OCI-LY1 (cell line): ENCODE results near the gene LRMDA.

Experiments
- H2AFZ ChIP-seq: fragments of 200-600 bp; sonication (generic), shearing (Covaris generic); 2 replicates; pipeline ENCODE4 v1.6.0; 2014; ENCODE audit warnings: antibody characterized with exemption, mild to moderate bottlenecking, low read length
- H3F3A ChIP-seq: fragments of 200-600 bp; sonication (generic), shearing (Covaris generic); 2 replicates; pipeline ENCODE4 v1.6.0; 2014; ENCODE audit warnings: mild to moderate bottlenecking, antibody characterized with exemption, low read length, moderate library complexity; ENCODE audit not compliant: insufficient read depth
- H3K27ac ChIP-seq: fragments of 200-600 bp; sonication (generic); 2 replicates; pipeline ENCODE4 v1.5.1; 2014; ENCODE audit warnings: low read length, mixed run types, mild to moderate bottlenecking, low read depth; ENCODE audit not compliant: poor library complexity, severe bottlenecking
- H3K27me3 ChIP-seq: fragments of 200-600 bp; sonication (generic); 2 replicates; pipeline ENCODE4 v1.6.0; 2014; ENCODE audit warnings: antibody characterized with exemption, mild to moderate bottlenecking, low read length, moderate library complexity; ENCODE audit not compliant: insufficient read depth
- H3K36me3 ChIP-seq: fragments of 200-600 bp; sonication (generic); 2 replicates; pipeline ENCODE4 v1.6.1; 2014; ENCODE audit warnings: mild to moderate bottlenecking, antibody characterized with exemption, low read length, moderate library complexity, mixed read lengths; ENCODE audit not compliant: insufficient read depth
- H3K4me1 ChIP-seq: fragments of 200-600 bp; sonication (generic); 2 replicates; pipeline ENCODE4 v1.5.1; 2014; ENCODE audit warnings: mild to moderate bottlenecking, low read length, moderate library complexity; ENCODE audit not compliant: insufficient read depth, severe bottlenecking
- H3K4me2 ChIP-seq: fragments of 200-600 bp; sonication (generic), shearing (Covaris generic); 2 replicates; pipeline ENCODE4 v1.6.1; 2014; ENCODE audit warnings: low read length
- H3K4me3 ChIP-seq: fragments of 200-600 bp; sonication (generic); 2 replicates; pipeline ENCODE4 v1.5.1; 2014; ENCODE audit warnings: low read length, low read depth, mild to moderate bottlenecking, mixed read lengths; ENCODE audit not compliant: poor library complexity, severe bottlenecking
- H3K79me2 ChIP-seq: fragments of 200-600 bp; shearing (Covaris generic); 2 replicates; pipeline ENCODE4 v1.6.1; 2016; ENCODE audit warnings: mixed run types, low read length, mixed read lengths; ENCODE audit not compliant: insufficient read depth
- H3K9ac ChIP-seq: fragments of 200-600 bp; sonication (generic), shearing (Covaris generic); 2 replicates; pipeline ENCODE4 v1.6.1; 2014; ENCODE audit warnings: mild to moderate bottlenecking, low read length, mixed read lengths
- H3K9me2 ChIP-seq: fragments of 200-600 bp; sonication (generic), shearing (Covaris generic); 2 replicates; pipeline ENCODE4 v1.6.1; 2014; ENCODE audit warnings: low read depth, mild to moderate bottlenecking, low read length, mixed read lengths
- H3K9me3 ChIP-seq: fragments of 200-600 bp; shearing (Covaris generic); 2 replicates; pipeline ENCODE4 v1.6.1; 2014; ENCODE audit warnings: low read length, mixed read lengths
- H4K20me1 ChIP-seq: fragments of 200-600 bp; sonication (generic), shearing (Covaris generic); 2 replicates; pipeline ENCODE4 v1.6.0; 2016; ENCODE audit warnings: mild to moderate bottlenecking, low read length; ENCODE audit not compliant: insufficient read depth
- CTCF ChIP-seq: fragments of 200-600 bp; sonication (generic), shearing (Covaris generic); IDR thresholded peaks from 2 replicates; pipeline ENCODE4 v1.5.1; 2017; ENCODE audit warnings: mild to moderate bottlenecking, antibody characterized with exemption, low read length, moderate library complexity, mixed read lengths
- EZH2 ChIP-seq: fragments of 200-600 bp; sonication (generic), shearing (Covaris generic); IDR thresholded peaks from 2 replicates; pipeline ENCODE4 v1.8.0; 2017; ENCODE audit warnings: borderline replicate concordance, mixed run types, mild to moderate bottlenecking, antibody characterized with exemption, low read length, moderate library complexity, mixed read lengths

The LRMDA gene

GRCh38 chr10:76382381-76382851, 951.0 kb downstream of the LRMDA start:
- no peaks in the 10 kb centered on the region for H3K27me3 ChIP-seq
- no peaks in the 10 kb centered on the region for H3K9me3 ChIP-seq
- no peak overlapping the region for H2AFZ ChIP-seq
- H4K20me1 ChIP-seq = no peaks in the 10 kb centered on the region
- H3K36me3 ChIP-seq = no peaks in the 10 kb centered on the region
- no peak overlapping the region for H3K27ac ChIP-seq
- H3K9me2 ChIP-seq = no peaks in the 10 kb centered on the region
- no peak overlapping the region for H3K4me2 ChIP-seq
- no peak overlapping the region for H3K9ac ChIP-seq
- no peaks in the 10 kb centered on the region for H3K79me2 ChIP-seq
- H3K4me3 ChIP-seq = no peak overlapping the region
- no peaks in the 10 kb centered on the region for H3K4me1 ChIP-seq
- H3F3A ChIP-seq = no peaks in the 10 kb centered on the region
- no peak for TF ChIP-seq EZH2
- no peak for TF ChIP-seq CTCF

GRCh38 chr10:76388321-76389023, 957.0 kb downstream of the LRMDA start:
- Histone ChIP-seq H3K27ac (no peak overlapping the region), H4K20me1 (no peaks in the 10 kb centered on the region), H3K9ac (no peak overlapping the region), H3K79me2 (no peaks in the 10 kb centered on the region), H3K9me3 (no peaks in the 10 kb centered on the region), H3K4me3 (no peak overlapping the region), H2AFZ (no peak overlapping the region), H3K27me3 (no peaks in the 10 kb centered on the region), H3K4me1 (no peaks in the 10 kb centered on the region), H3K36me3 (no peaks in the 10 kb centered on the region), H3K4me2 (no peak overlapping the region), H3F3A (no peaks in the 10 kb centered on the region), H3K9me2 (no peaks in the 10 kb centered on the region)
- TF ChIP-seq EZH2 (no peak), CTCF (no peak)

GRCh38 chr10:76393875-76394706, 962.7 kb downstream of the LRMDA start:
- Histone ChIP-seq H3K27ac (no peak overlapping the region), H3K9me3 (no peaks in the 10 kb centered on the region), H3K36me3 (no peaks in the 10 kb centered on the region), H2AFZ (no peak overlapping the region), H3K9ac (no peak overlapping the region), H3K4me1 (no peaks in the 10 kb centered on the region), H3K27me3 (no peaks in the 10 kb centered on the region), H3K79me2 (no peaks in the 10 kb centered on the region), H4K20me1 (no peaks in the 10 kb centered on the region), H3F3A (no peaks in the 10 kb centered on the region), H3K4me3 (no peak overlapping the region), H3K4me2 (no peak overlapping the region), H3K9me2 (no peaks in the 10 kb centered on the region)
- TF ChIP-seq EZH2 (no peak), CTCF (no peak)
